ENCODE results near the gene CHRND.
"Not testable (repeated sequence)": the region's sequence is repeated elsewhere in the genome, so short reads cannot be mapped to it uniquely, and the experiment has no call there.

CHRND gene

DNA sequence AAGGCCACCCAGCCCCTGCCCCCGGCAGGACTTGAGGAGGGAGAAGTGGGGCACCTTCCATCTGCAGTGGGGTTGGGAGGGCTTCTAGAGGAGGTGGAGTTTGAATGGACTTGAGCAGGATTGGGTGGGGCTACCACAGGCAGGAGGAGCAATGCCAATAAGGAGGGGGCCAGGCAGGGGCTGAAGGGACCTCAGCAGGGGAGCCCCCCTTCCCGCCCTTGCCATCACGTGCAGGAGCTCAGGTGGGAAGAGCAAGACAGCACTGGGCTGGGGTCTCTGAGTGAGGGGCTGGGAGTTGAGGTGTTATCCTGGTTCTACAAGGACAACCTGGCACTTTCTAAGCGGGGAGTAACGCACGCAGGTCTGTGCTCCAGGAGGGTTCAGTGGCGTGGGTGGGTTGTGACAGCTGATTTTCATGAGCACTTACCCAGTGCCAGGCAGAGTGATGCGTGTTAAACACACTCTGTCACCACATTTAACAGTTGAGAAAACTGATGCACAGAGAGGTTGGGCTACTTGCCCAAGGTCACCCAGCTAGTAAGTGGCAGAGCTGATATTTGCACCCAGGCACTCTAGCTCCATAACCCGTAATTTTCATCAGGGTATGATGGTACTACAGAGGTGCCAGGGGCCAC, 4.8 kb downstream of the CHRND start:
- ChIA-PET POLR2A (no interaction called here), CTCF (interaction anchor here (1.1 to 1.3 kb wide), 3 partner anchors 8 to 20 kb away, joined by 3 to 5 read pairs (median 3); no protein-coding TSS in a partner anchor)
- TF ChIP-seq, protein P1, sequence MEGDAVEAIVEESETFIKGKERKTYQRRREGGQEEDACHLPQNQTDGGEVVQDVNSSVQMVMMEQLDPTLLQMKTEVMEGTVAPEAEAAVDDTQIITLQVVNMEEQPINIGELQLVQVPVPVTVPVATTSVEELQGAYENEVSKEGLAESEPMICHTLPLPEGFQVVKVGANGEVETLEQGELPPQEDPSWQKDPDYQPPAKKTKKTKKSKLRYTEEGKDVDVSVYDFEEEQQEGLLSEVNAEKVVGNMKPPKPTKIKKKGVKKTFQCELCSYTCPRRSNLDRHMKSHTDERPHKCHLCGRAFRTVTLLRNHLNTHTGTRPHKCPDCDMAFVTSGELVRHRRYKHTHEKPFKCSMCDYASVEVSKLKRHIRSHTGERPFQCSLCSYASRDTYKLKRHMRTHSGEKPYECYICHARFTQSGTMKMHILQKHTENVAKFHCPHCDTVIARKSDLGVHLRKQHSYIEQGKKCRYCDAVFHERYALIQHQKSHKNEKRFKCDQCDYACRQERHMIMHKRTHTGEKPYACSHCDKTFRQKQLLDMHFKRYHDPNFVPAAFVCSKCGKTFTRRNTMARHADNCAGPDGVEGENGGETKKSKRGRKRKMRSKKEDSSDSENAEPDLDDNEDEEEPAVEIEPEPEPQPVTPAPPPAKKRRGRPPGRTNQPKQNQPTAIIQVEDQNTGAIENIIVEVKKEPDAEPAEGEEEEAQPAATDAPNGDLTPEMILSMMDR (IDR thresholded peaks at IDR 0.05; ENCODE audit: control extremely low read depth, extremely low read depth, low read depth, missing control alignments), result no peak
- no peak for DNase-seq (ENCODE audit: extremely low spot score)

DNA sequence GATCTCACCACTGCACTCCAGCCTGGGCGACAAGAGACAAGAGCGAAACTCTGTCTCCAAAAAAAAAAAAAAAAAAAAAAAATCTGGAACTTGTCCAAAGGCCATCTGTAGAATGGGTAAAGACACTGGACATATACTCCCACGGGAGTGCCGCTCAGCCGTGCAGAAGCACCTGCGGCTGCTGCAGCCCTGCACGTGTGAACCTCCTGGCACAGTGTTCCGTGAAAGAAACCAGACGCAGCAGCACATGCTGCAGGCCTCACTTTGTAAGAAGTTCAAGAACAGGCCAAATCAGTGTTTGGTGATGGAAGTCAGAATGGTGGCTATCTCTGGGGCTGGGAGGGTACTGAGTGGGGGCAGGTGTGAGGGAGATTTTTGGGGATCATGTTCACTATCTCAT, 6.5 kb downstream of the CHRND start:
- POLR2A ChIA-PET, result interaction anchor here (0.6 kb wide), 1 partner anchor 568 kb away, joined by 3 read pairs; no protein-coding TSS in a partner anchor
- no peak for DNase-seq (ENCODE audit: extremely low spot score)
- TF ChIP-seq, protein P1 (IDR thresholded peaks at IDR 0.05; ENCODE audit: control extremely low read depth, extremely low read depth, low read depth, missing control alignments), result no peak
- CTCF ChIA-PET, result interaction anchor here (0.9 kb wide), 1 partner anchor 11 kb away, joined by 3 read pairs; no protein-coding TSS in a partner anchor

DNA sequence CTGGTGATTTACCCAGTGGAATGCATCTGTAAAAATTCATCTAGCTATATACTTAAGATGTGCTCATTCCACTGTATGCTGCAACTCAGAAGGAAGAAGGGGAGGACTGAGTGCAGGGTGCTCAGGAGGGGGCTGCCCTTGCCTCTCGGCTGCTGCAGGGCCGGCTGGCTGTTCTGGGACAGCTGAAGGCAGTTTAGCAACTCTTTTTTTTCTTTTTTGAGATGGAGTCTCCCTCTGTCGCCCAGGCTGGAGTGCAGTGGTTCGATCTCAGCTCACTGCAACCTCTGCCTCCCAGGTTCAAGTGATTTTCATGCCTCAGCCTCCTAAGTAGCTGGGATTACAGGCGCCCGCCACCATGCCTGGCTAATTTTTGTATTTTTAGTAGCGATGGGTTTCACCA, 6.9 kb downstream of the CHRND start:
- POLR2A ChIA-PET; CTCF ChIA-PET; DNase-seq (ENCODE audit: extremely low spot score): not testable (repeated sequence)

DNA sequence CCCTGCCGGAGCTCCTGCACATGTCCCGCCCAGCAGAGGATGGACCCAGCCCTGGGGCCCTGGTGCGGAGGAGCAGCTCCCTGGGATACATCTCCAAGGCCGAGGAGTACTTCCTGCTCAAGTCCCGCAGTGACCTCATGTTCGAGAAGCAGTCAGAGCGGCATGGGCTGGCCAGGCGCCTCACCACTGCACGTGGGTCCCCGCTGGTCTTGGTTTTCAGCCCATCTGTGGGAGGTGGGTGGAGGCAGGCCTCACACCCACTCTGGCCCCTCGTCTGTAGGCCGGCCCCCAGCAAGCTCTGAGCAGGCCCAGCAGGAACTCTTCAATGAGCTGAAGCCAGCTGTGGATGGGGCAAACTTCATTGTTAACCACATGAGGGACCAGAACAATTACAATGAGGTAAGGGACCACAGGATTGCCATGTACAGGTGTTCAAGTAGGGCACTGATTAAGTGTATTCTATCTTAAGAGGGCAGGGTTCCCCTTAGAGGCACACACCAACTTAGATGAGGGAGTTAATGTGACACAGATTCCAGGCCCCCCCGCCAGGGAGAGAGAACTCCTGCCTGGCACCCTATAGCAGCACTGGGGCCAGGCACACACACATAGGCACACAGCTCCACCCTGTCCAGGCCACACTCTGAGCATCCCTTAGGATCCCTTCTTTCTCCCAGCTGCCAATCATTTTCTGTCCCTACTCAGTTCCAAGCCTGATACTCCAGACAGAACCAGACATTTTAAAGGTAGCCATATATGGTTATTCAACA, 8.2 kb downstream of the CHRND start:
- TF ChIP-seq, protein P1 (IDR thresholded peaks at IDR 0.05; ENCODE audit: control extremely low read depth, extremely low read depth, low read depth, missing control alignments), result no peak
- POLR2A ChIA-PET, result no interaction called here
- no peak for DNase-seq (ENCODE audit: extremely low spot score)
- CTCF ChIA-PET, result interaction anchor here (1.2 kb wide), 1 partner anchor 12 kb away, joined by 3 read pairs; no protein-coding TSS in a partner anchor

DNA sequence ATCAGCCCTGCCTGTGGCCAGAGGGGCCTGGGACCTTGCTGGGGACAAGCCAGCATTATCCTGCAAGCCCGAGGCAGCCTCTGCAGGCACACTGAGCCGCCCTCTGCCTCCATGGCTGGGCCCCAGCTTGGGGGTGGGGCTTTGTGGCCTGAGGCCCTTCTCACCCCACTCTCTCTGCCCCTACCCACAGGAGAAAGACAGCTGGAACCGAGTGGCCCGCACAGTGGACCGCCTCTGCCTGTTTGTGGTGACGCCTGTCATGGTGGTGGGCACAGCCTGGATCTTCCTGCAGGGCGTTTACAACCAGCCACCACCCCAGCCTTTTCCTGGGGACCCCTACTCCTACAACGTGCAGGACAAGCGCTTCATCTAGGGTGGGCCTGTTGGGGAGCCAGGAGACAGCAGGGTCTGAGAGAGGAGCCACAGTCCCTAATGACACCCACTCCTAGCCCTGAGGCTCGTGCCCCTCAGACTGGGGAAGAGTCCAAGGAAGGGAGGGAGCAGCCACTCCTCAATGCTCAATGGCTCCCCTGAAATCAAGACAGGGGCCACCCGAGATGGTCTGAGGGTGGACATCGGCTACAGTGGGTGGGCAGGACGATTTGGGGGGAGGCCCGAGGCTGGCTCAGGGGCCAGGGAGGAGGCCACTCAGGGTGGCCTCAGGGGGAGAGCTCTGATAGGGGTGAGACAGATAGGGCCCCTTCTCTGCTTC, 9.1 kb downstream of the CHRND start:
- POLR2A ChIA-PET, result no interaction called here
- CTCF ChIA-PET, result interaction anchor here (1.3 kb wide), 1 partner anchor 12 kb away, joined by 3 read pairs; no protein-coding TSS in a partner anchor
- DNase-seq (ENCODE audit: extremely low spot score), result no peak
- TF ChIP-seq, protein P1 (IDR thresholded peaks at IDR 0.05; ENCODE audit: control extremely low read depth, extremely low read depth, low read depth, missing control alignments), result no peak

DNA sequence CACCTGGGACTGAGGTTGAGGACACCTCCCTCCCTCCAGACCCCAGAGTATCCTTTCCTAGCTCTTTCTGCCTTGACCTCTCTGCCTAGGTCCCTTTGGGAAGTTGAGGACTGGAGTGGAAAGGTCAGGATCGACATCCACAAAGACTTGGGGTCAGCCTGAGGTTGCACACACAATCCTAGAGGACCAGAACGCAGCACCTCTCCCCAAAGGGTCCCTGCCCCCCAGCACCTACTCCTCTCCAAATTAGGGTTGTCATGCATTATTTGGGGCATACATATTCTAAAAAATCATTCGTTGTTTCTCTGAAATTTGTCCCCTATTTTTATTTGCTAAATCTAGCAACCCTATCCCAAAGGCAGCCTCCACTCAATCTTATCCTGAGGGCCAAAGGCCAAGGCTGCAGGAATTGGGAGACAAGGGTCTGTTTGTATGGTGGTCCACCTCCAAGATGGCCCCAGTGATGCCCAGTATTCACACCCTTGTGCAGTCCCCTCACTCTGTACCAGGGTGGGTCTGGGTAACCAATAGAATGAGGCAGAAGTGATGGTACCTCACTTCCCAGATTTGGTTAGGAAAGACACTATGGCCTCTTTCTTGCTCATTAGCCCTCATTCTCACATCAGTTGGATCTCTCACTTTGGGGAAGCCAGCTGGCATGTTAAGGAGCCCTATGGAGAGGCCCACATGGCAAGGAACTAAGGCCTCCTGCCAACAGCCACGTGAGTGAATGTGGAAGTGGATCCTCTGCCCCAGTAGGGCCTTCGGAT, 10.0 kb downstream of the CHRND start:
- TF ChIP-seq, protein P1 (IDR thresholded peaks at IDR 0.05; ENCODE audit: control extremely low read depth, extremely low read depth, low read depth, missing control alignments), result no peak
- ChIA-PET CTCF (interaction anchor here (1.3 kb wide), 1 partner anchor 13 kb away, joined by 3 read pairs; no protein-coding TSS in a partner anchor), POLR2A (no interaction called here)
- no peak for DNase-seq (ENCODE audit: extremely low spot score)

Data from GM10248 (cell line).